ENCODE results near the gene IGSF21. TPM values are rescaled to one million over a fixed set of nuclear protein-coding genes. Genes with fewer than 3 reads are reported as not detected.

The IGSF21 gene
- total and polyA plus RNA-seq, 2 of the 8 experiments (the other 6 are each of a cell fraction or from before 2014, with no cell fraction given), result 22.5 to 28.5 TPM

GRCh38 chr1:18201997-18202719 lies 94.6 kb downstream of the IGSF21 start (continued):
- TF ChIP-seq SIRT6 (IDR thresholded peaks at IDR 0.05; ENCODE audit: low read length) (no peak), BACH1 (IDR thresholded peaks at IDR 0.05; ENCODE audit: low read length) (no peak), KDM5A (IDR thresholded peaks at IDR 0.05; ENCODE audit: low read length) (no peak)
